CD4-positive, alpha-beta T cell treated with Interleukin-21 for 1 hour (primary cell): ENCODE data around the gene KRTAP12-3.

Experiments
- DNase-seq: peaks from one replicate; pipeline ENCODE4 v3.0.0-alpha.2; 2020

The KRTAP12-3 gene

GRCh38 chr21:44703731-44704635 is 46.3 kb downstream of the KRTAP12-3 start:
- DNase-seq, result no peak

- no peak for DNase-seq
These were observed 46.9 kb downstream of the KRTAP12-3 start for GRCh38 chr21:44704636-44705001.

GRCh38 chr21:44706026-44706705 is 48.4 kb downstream of the KRTAP12-3 start:
- no peak for DNase-seq

GRCh38 chr21:44706706-44707581 is 49.2 kb downstream of the KRTAP12-3 start:
- no peak for DNase-seq
